Fibroblast of peridontal ligament (primary cell): ENCODE results near the gene SRGAP1.
A peak's percentile ranks its signal among the peaks of the same experiment; 100 is the strongest.

Experiments
- DNase-seq: peaks from one replicate; pipeline ENCODE4 v3.0.0-alpha.2; 2010; ENCODE audit errors: extremely low read depth

Gene SRGAP1

DNA sequence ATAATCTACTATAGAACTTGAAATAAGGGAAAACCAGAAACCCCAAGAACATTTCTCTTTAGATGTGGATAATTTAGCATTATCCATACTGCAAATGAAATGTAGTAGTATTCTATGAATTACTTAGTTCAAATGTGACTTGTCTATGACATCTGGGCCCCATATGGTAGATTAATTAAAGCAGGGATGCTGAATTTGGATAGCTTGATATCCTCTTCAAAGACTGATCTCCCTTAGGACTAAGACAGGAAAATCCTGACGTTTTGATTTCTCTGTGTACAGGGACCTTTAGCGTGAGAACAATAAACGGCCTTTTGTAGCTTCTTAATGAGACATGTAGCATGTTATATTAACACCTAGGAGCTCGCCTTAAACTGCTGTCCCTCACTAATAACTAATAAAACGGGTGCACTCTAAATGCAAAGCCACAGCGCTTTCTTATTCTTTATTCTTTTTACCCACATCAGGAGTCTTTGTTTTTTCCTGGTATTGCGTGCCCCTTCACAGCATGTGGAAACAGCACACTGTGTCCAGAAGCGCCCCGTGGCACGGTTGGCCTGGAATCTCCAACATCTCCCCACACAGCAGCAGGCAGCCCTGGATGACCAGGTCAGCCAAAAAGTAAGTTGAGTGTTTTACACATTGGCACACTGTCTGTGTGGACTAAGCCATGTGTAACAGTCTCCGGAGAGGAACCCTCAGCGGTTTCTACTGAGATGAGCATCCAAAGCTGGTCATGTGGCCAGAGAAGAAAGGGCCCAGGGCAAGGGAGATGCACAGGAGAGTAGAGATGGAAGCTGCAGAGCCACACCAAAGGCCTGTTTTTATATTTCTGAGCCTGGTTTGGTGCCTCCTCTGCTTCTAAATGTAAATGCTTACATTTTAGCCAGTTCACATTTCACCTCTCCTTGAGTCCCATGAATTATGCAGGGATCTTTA is 93.1 kb downstream of the SRGAP1 start:
- DNase-seq: no peak

DNA sequence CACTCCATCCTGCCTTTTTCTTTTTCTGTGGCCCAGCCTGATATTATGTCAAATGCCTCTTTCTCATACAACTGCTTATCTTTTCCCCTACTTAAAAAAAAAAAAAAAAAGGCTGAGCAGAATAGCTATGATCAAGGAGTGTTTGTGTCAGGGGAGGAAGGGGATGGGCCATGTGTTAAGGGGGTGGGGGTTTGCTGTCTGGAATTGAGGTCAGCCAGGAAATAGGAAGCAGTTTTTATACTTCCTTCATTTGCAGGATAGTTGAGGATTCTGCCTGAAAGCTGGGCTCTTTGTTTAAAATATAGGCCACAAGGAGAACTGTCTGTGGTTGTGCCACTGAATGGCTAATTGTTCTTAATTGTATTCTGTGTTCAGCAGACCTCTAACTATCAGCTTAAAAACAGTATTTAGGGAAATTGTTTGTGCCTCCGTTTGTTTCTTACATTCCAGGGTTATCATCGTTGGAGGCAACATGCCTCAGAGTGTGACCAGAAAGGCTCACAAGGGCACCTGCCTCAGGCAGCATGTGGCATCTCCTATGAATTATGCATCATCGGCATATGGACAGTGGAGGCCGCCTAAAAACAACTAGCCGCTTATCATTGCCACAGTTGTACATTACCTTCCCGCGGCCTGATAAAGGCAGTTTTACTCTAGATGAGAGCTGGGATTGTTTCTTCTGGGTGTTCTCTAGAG is 96.0 kb downstream of the SRGAP1 start:
- DNase-seq: no peak

DNA sequence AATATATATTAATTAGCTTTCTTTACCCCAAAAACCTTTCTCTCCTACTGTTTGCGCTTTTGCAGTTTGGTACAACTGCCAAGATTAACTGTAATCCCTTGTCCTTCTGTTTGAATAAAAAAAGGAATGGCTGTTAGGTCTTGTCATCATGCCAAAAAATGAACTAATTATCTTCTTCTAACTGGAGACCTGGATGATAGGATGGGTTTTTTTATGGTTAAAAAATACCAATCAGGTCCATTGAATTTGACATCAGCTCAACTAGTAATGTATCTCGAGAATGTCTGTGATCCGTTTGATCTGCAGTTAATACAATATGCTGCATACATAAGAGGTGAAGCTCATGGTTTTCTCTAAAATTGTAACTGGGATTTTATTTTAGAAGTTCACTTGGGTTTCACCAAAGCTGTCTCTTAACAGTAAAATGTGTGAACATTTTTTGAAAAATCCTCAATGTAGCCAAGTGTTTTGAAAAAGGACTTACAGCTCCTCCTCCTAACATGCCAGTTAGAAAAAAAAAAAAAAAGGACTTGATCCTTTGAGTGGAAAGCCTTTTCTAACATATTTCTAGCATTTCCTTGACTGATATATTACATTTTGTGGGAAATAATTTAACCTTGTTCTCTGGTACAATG is 96.8 kb downstream of the SRGAP1 start:
- DNase-seq: no peak

DNA sequence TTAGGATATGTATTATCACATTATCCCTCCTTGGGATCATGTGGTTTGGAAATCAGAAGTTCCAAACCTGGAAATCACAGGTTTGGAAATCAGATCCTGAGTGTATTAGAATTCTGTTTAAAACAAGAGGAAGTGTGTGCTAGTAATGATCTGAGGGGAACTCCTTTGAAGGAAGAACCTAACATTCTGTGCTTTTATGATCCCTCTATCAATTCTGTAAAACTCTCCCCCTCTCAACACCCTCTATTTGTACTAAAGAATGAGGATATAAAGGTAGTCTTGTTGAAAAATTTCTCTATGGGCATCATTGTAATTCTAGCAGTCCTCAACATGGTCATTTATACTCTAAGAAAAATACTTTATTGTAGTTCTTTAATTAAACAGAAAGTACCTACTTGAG is 97.4 kb downstream of the SRGAP1 start:
- DNase-seq: no peak

DNA sequence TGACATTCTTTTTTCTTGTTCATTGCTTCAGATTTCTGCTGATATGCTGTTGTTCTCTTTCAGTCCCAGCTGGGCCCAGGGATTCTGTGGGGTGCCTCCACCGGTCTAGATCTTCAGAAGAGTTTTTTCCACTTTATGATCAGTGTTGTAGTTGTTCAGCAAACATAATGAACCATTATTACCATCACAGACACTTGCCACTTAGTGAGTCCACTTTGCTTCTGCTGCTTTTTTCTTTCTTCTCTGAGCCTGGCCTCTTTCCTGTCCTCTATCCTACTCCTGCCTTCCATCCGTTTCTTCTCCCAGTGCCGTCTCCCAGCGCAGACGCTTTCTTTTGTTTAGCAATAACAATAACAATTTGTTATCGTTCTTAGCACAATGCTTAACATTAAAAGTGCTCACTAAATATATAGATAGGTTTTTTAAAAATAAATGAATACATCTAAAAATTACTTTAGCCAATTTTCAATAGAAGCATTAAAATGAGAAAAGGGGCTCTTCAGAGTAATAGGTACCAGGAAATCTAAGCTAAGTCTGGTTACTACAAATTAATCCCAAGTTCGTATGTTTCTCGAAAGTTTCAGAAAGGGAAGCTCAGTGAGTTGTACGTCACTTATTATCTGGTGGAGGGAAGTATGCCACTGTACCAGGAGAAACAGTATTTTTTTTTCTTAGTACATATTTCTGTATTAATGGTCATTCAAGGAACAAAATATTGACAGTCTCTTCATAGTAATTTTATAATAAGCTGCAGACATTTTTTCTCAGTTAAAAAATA is 98.2 kb downstream of the SRGAP1 start:
- DNase-seq: no peak

DNA sequence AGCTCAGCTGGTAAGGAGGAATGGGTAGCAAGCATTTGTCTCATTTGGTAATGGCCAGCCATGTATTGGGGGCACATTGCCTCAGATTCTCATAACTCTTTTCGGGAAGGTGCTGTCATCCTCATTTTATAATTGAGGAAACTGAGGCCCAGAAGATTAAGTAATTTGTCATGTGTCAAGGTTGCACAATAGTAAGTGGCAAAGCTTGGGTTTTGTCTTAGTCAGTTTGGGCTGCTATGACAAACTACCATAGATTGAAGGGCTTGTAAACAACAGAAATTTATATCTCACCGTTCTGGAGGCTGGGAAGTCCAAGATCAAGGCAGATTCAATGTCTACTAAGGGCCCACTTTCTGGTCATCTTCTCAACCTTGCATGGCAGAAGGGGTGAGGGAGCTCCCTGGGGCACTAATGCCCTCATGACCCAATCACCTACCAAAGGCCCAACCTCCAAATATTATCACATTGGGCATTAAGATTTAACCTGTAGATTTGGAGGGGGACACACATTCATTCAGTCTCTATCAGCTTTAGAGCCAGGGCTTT is 99.6 kb downstream of the SRGAP1 start:
- DNase-seq: no peak

DNA sequence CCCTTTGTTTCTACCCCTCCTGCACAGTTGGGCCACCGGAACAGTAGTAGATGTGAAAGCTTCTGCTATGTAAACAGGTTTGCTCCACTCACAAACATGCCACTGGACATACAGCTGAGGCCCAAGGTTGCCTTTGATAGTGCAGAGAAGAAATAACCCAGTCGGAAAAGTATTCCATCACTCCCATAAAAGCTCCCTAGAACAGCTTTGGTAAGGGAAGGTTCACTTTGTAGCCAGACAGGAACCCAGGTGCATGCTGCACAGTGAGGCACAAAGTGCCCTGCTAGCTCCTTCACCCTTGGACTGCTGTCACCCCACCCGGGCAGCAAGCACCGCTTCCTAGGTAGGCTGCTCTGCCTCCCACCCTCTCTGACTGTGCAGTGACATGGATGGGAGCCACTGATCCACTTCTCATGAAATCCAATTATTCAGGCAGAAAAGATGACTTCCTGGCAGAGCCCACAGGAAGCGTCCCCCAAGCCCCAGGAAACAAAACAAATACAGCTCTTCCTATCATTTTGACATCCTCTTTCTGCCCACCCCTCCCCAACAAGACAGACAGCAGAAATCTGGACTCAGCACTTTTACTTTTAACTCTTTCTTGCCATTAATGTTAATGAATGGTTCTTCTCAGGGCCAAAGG is 100.2 kb downstream of the SRGAP1 start:
- DNase-seq: no peak

DNA sequence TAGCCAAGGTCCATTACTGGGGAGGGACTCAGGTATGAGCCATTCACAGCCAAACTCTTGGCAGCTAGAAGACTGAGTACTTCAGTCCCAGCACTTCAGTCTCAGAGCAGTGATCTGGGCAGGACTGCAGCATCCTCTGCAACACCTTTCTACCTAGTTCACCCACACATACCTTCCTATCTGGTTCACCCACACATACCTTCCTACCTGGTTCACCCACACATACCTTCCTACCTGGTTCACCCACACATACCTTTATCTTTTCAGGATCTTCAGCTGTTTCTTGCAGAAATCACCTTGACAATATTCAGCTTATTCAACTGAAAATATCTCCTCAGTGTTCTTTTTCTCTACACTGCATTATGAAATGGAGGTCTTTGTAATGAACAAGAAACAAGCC is 101.3 kb downstream of the SRGAP1 start:
- no peak for DNase-seq

DNA sequence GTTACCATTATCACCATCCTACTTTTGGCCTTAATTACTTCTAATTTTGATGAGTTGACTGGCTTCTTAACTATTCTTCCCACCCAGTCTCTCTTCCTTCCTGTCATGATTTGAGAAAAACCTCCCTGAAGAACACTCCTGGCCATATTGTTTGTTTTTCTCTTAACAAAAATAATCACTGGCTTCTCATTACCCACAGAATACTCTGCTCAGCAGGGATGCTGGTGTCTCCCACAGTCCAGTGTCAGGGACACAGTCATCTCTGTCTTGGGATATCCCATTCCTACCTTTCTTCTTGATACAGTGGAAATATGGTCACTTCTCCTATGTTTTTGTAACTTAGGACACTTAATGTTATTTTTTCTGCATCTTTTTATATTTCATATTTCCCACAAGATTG is 103.7 kb downstream of the SRGAP1 start:
- DNase-seq: no peak

DNA sequence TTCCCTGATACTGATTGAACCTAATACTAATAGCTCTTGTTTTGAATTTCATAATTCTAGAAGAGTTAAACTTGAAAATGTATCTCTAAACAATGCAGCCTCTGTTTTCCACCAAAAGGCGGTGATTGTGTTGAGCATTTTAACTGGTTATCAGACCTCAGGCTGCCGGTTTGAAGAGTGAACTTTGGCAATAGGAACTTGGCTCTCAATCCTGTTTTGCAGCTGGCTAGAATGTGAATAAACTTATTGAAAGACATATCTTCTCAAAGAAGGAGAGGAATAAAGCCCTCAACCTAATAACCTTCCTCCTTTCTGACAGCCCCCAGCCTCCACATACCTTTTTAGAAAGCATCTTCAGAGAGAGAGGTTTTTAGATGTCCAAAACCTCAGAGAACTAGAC is 105.4 kb downstream of the SRGAP1 start:
- DNase-seq: peak; percentile 47

DNA sequence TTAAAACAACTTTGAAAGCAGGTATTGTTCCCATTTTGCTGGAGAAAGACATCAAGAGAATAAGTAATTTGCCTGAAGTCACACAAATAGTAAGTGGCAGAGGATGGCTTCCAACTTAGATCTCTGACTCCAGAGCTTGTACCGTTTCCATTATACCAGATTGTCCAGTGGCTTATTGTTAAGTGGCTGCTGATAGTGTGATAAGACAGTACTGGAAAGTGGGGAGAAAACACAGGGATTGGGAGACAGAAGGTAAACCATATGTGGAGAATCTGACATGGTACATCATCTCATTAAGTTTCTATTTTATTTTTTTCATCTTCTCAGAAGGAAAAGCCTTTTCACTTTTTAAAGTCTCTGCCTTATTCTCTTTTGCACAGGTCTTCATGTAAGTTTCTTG is 108.5 kb downstream of the SRGAP1 start:
- DNase-seq: no peak

DNA sequence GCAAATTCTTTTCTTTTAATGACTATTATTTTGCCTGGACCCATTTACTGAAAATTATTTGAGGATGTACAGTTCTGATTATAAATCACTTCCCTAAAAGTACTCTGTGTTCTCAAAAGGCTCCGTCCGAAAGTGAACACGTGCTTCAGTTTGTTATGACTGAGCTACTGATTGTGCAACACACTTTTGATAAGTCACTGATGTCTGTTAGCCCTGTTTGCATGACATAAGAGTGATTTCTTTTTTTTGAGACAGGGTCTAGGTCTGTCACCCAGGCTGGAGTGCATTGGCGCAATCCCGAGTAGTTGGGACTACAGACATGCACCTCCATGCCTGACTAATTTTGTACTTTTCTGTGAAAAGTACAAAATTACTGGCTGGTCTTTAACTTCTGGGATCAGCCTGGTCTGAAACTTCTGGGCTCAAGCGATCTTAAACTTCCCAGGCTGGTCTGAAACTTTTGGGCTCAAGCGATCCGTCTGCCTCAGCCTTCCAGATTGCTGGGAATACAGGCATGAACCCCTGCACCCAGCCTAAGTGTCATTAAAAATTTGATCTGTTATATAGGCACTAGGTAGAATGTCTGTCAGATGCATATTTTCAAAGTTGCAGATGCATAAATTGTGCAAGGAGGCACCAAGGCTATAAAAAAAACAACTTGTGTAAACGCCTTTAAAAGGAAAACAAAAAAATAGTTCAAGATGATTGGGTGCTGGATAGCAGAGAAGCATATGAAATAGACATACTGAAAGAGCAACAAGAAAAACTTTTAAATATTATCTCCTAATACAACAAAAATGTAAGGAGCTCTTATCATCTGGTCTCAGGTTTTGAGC is 111.5 kb downstream of the SRGAP1 start:
- peak; percentile 56 for DNase-seq

DNA sequence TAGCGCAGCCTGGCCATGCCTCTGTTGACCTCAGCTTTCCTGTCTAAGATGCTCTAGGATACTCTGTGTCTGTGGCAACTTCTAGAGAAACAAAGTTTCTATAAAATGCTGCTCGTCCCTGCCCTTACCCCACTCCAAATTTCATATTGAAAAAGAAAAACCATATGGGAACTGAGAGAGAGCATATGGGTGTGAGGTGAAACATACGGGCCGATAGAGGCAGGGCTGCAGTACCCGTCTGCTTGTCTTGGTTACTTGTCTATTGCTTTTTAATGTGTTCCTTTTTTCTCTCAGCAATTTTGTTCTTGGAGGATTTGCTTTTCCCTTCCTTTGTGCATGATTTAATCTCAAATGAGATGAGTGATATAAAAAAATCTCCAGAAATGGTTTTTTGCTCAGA is 113.0 kb downstream of the SRGAP1 start:
- no peak for DNase-seq

DNA sequence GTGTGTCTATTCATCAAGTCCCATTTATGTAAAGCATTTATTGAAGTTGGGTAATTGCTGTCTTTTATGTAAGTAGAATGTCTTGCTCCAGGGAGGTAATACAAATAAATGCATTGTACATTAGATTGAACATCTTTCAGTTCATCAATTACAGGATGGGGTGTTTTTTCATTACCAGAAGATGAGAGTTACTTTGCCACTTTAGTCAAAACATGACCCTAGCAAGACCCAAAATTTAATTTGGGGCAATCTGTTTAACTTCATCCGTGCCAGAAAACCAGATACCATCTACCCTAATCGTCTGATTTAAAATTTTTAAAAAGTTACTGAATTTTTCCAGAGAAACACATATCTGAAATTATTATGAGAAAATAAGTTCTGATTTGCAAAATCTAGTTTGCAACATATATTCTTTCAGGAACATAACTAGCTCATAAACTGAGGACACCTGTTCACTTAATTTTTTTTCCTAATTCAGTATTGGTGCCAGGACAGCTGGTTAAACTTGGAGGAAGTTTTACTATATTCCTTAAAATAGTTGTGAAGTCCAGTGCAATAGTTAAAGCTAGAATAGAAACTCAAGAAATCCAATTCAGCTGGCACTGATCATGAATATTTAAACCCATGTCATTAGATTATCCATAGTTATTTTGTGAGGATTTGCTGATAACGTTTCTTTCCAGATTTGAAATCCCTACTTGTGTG is 114.5 kb downstream of the SRGAP1 start:
- DNase-seq: no peak

DNA sequence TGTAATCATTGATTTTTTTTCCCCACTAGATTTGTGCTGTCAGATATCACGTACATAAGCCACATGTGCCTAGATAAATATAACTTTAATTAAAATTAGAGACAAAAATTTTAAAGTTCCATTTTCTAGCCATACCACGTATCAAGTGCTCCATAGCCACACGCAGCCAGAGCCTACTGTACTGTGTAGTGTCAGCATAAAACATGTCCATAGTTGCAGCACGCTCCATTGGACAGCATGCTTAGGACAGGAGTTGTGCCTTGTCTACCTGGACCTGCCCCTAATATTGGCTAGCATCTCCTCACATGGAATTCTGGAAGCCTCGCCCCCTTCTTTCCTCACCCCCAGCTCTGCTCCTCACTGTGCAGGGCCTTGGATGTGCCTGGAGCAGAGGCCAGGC is 116.5 kb downstream of the SRGAP1 start:
- DNase-seq: no peak

DNA sequence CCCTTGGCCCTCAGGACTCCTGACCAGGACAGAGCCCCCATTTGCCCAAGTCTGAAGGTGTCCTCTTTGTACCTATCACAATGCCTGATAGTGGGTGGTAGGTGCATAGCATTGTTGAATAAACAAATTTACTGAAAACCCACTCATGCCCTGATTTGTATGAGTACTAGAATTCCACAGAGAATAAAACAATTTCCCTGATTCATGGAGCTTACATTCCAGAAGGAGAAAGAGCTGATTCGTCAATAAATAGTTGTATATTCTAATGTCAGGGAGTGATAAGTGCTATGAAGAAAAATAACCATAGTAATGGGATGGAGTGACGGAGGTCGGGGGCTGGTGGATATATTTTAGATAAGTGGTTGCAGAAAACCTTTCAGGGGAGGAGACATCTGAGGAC is 117.0 kb downstream of the SRGAP1 start:
- peak; percentile 54 for DNase-seq

DNA sequence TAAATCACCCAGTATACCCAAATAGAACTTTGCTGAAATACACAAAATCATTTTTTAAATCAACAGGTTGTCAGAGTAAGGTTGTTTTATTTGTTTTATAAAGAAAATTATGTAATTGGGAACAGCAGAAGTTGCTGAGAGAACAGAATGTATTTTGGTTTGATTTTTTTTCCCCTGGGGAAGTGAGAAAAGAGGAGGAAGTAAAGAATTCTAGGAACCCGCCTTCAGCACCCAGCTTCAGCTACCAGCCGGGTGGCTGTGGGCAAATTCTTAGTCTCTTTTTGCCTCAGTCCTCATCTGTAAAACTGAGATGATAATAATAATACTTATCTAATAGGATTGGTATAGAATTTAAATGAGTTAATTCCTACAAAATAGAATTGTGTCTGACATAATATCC is 119.4 kb downstream of the SRGAP1 start:
- DNase-seq: no peak

DNA sequence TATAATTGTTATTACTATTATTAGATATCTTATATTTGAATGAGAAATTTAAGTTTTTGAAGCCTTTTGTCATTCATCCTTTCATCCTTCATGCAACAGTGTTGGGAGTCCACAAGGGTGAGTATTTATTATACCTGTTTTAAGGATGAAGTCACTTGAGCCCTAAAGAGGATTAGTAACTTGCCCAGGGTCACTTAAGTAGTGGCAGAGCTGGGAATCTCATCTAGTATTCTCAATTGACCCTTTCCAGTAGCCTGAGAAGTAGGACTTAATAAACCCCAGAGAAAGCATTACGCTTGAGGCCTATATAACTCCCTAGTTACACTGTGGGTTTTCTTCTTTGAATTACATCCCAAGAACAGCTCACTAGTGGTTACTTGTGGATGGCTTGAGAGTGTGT is 119.8 kb downstream of the SRGAP1 start:
- no peak for DNase-seq

DNA sequence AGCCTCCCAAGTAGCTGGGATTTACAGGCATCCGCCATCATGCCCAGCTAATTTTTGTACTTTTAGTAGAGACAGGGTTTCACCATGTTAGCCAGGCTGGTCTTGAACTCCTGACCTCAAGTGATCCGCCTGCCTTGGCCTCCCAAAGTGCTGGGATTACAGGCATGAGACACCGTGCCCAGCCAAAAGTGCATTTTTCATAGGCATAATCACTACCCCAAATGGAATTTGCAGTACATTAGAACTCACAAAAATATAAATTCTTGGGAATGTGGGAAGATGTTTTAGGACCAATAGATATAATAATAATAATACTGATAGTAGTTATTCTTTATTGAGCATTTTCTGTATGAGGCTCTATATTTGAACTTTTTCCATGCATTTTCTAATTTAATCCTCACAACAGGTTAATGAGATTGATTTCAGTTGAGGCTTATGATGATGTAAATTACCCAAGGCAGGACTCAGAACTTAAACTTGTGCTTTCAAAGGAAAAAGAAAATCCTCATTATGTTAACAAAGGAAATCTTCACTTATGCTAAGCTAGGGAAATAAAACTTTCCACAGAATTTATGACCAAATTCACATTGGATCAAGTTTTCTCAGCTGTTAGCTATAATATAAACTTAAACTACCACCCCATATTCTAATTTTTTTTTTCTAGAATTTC is 121.6 kb downstream of the SRGAP1 start:
- peak; percentile 59 for DNase-seq
